CD14-positive monocyte (primary cell): ENCODE data around the gene ENPP4. TPM values are rescaled to one million over a fixed set of nuclear protein-coding genes. Genes with fewer than 3 reads are reported as not detected.

Experiments used
- DNase-seq, 3 donors: peaks; one replicate each; pipeline ENCODE4 v3.0.0-alpha.2; 2011 to 2022
- H2AFZ ChIP-seq: 2 replicates; pipeline ENCODE4 v1.6.0; 2012; ENCODE audit warnings: mild to moderate bottlenecking, low read depth, low read length, inconsistent platforms; ENCODE audit not compliant: insufficient read depth, poor library complexity, severe bottlenecking
- H3K27ac ChIP-seq, 2 donors: 1 replicate in 1 of 2; 2 replicates in 1 of 2; pipeline ENCODE4 v1.5.1; 2012 to 2013; ENCODE audit warnings: low read length in 2 of 2, control low read depth in 1 of 2, inconsistent platforms in 1 of 2, low read depth in 1 of 2, mild to moderate bottlenecking in 1 of 2
- H3K27me3 ChIP-seq, 2 donors: one replicate each; pipeline versions ENCODE4 v1.6.0 to v1.6.1; 2011 to 2013; ENCODE audit warnings: low read length in 2 of 2; ENCODE audit not compliant: control insufficient read depth in 2 of 2, insufficient read depth in 2 of 2
- H3K36me3 ChIP-seq, 2 donors: replicated peaks in 1 of 2; 1 replicate in 1 of 2; 2 replicates in 1 of 2; pipeline versions ENCODE4 v1.5.1 to v1.6.1; 2012 to 2013; ENCODE audit warnings: low read length in 2 of 2, control low read depth in 1 of 2, inconsistent platforms in 1 of 2, mild to moderate bottlenecking in 1 of 2; ENCODE audit not compliant: insufficient read depth in 2 of 2, control insufficient read depth in 1 of 2
- H3K4me1 ChIP-seq, 2 donors: 1 replicate in 1 of 2; 2 replicates in 1 of 2; pipeline versions ENCODE4 v1.5.1 to v1.6.1; 2012 to 2013; ENCODE audit warnings: low read length in 2 of 2, control low read depth in 1 of 2, inconsistent platforms in 1 of 2, mild to moderate bottlenecking in 1 of 2, moderate library complexity in 1 of 2; ENCODE audit not compliant: insufficient read depth in 2 of 2, control insufficient read depth in 1 of 2
- H3K4me2 ChIP-seq: replicated peaks from 2 replicates; pipeline ENCODE3; 2012; ENCODE audit warnings: low read length, moderate library complexity, mild to moderate bottlenecking; ENCODE audit not compliant: poor library complexity, severe bottlenecking; ENCODE audit errors: extremely low read depth
- H3K4me3 ChIP-seq, 3 experiments: fragments of 200-600 bp in 1 of 3; sonication (generic) in 1 of 3; replicated peaks in 1 of 3; 1 replicate in 2 of 3; 2 replicates in 1 of 3; pipeline ENCODE4 v1.5.1; 2011 to 2013; ENCODE audit warnings: low read length in 3 of 3, mild to moderate bottlenecking in 3 of 3, control low read depth in 2 of 3, low read depth in 2 of 3, inconsistent platforms in 1 of 3, moderate library complexity in 1 of 3
- H3K79me2 ChIP-seq: 2 replicates; pipeline ENCODE4 v1.6.0; 2012; ENCODE audit warnings: mild to moderate bottlenecking, control low read depth, inconsistent platforms, low read length, moderate library complexity; ENCODE audit not compliant: insufficient read depth
- H3K9ac ChIP-seq: 2 replicates; pipeline ENCODE4 v1.6.0; 2017; ENCODE audit warnings: low read length, mild to moderate bottlenecking; ENCODE audit not compliant: insufficient read depth, poor library complexity, severe bottlenecking
- H3K9me3 ChIP-seq, 2 donors: replicated peaks in 1 of 2; 1 replicate in 1 of 2; 2 replicates in 1 of 2; pipeline versions ENCODE4 v1.5.1 to v1.6.1; 2012 to 2013; ENCODE audit warnings: low read length in 2 of 2, control low read depth in 1 of 2; ENCODE audit not compliant: control insufficient read depth in 1 of 2, insufficient read depth in 1 of 2
- H4K20me1 ChIP-seq: 2 replicates; pipeline ENCODE4 v1.6.0; 2012; ENCODE audit warnings: mild to moderate bottlenecking, low read length, control low read depth, moderate library complexity; ENCODE audit not compliant: insufficient read depth
- H3K27ac Mint-ChIP-seq, 7 donors: one replicate each; pipeline ENCODE4 v1.8.0; 2020; ENCODE audit warnings: mild to moderate bottlenecking in 7 of 7, mixed read lengths in 7 of 7, moderate library complexity in 6 of 7, inconsistent platforms in 2 of 7
- H3K27me3 Mint-ChIP-seq, 3 donors: one replicate each; pipeline ENCODE4 v1.8.0; 2021 to 2022; ENCODE audit warnings: low read depth in 3 of 3, mild to moderate bottlenecking in 3 of 3, mixed read lengths in 3 of 3, moderate library complexity in 3 of 3, inconsistent platforms in 1 of 3
- H3K36me3 Mint-ChIP-seq, 2 donors: one replicate each; pipeline ENCODE4 v1.8.0; 2020; ENCODE audit warnings: mixed read lengths in 2 of 2, inconsistent platforms in 1 of 2, mild to moderate bottlenecking in 1 of 2
- H3K4me1 Mint-ChIP-seq: one replicate; pipeline ENCODE4 v1.8.0; 2020; ENCODE audit warnings: mild to moderate bottlenecking, mixed read lengths
- H3K4me3 Mint-ChIP-seq, 2 donors: one replicate each; pipeline ENCODE4 v1.8.0; 2020; ENCODE audit warnings: mild to moderate bottlenecking in 2 of 2, mixed read lengths in 2 of 2, moderate library complexity in 1 of 2
- H3K9me3 Mint-ChIP-seq, 7 donors: one replicate each; pipeline ENCODE4 v1.8.0; 2020 to 2022; ENCODE audit warnings: mixed read lengths in 7 of 7, mild to moderate bottlenecking in 6 of 7, moderate library complexity in 6 of 7, inconsistent platforms in 2 of 7
- WGBS: methylation state at CpG from one replicate; pipeline ENCODE4 v1.1.5; 2013; ENCODE audit warnings: missing lambda C conversion rate; ENCODE audit not compliant: insufficient coverage; 5-methylcytosine and 5-hydroxymethylcytosine counted together
- intact Hi-C, 2 donors: fragments of 100-400 bp; cut with micrococcal nuclease; formaldehyde crosslinking; loops; one replicate each; pipeline versions ENCODE4 v1.15.0 to v1.15.1; 2023
- polyA plus RNA-seq, 3 donors: library from polyadenylated mRNA; depleted of rRNA in 1 of 3; unstranded in 2 of 3; stranded (reverse) in 1 of 3; fragments of 300-500 nt in 2 of 3; fragments of >200 nt in 1 of 3; fragmentation: Illumina TruSeq in 2 of 3; gene quantifications; 1 replicate in 2 of 3; 2 replicates in 1 of 3; pipeline ENCODE4 v1.2.3, GENCODE V29; 2012 to 2021
- TF ChIP-seq, protein P1 (sequence below): fragments of 200-600 bp; IDR thresholded peaks from one replicate; pipeline ENCODE4 v1.8.0; 2022; ENCODE audit warnings: antibody characterized with exemption, mild to moderate bottlenecking

The ENPP4 gene
- polyA plus RNA-seq, 3 donors: 1.1 to 1.7 (median 1.3) TPM

DNA sequence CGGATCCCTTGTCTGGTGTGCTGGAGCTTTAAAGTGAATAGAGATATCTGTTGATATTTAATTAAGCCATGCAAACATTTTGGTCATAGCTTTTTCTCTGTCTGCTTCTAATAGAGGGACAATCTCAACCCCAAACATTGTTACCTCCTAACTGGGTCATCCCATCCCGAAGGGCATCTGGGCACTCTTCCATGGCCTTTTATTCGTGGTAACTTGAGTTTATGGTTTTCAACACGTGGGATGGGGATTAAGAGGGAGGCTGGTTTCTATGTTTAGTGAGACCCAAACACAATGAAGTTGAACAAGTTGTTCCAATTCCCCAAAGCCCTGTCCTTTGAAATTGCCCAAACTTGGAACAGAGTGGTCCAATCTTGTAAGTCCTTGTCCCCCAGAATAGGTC is 42.4 kb downstream of the ENPP4 start:
- Histone ChIP-seq H3K4me1 (peaks cover 11% of the 10 kb centered on the region in 2 donors), H3K79me2 (no peaks in the 10 kb centered on the region), H3K27me3 (peaks cover 6 to 19% of the 10 kb centered on the region in 2 donors), H2AFZ (no peak overlapping the region), H3K9me3 (no peaks in the 10 kb centered on the region), H4K20me1 (no peaks in the 10 kb centered on the region), H3K4me2 (no peak overlapping the region), H3K9ac (no peak overlapping the region), H3K4me3 (no peak overlapping the region), H3K27ac (no peak overlapping the region), H3K36me3 (no peaks in the 10 kb centered on the region)
- TF ChIP-seq, protein P1, sequence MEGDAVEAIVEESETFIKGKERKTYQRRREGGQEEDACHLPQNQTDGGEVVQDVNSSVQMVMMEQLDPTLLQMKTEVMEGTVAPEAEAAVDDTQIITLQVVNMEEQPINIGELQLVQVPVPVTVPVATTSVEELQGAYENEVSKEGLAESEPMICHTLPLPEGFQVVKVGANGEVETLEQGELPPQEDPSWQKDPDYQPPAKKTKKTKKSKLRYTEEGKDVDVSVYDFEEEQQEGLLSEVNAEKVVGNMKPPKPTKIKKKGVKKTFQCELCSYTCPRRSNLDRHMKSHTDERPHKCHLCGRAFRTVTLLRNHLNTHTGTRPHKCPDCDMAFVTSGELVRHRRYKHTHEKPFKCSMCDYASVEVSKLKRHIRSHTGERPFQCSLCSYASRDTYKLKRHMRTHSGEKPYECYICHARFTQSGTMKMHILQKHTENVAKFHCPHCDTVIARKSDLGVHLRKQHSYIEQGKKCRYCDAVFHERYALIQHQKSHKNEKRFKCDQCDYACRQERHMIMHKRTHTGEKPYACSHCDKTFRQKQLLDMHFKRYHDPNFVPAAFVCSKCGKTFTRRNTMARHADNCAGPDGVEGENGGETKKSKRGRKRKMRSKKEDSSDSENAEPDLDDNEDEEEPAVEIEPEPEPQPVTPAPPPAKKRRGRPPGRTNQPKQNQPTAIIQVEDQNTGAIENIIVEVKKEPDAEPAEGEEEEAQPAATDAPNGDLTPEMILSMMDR: no peak
- intact Hi-C loops: no loop called here
- no peak overlapping the region for H3K27ac Mint-ChIP-seq
- no peaks in the 10 kb centered on the region for H3K36me3 Mint-ChIP-seq
- peaks cover 0 to 6% (median 0%) of the 10 kb centered on the region in 7 donors for H3K9me3 Mint-ChIP-seq
- peaks cover 12% of the 10 kb centered on the region for H3K4me1 Mint-ChIP-seq
- no peak for DNase-seq
- H3K27me3 Mint-ChIP-seq: peaks cover 12 to 34% (median 27%) of the 10 kb centered on the region in 3 donors
- no peak overlapping the region for H3K4me3 Mint-ChIP-seq
- 100% methylated on average over 1 of the region's 4 CpGs for WGBS

DNA sequence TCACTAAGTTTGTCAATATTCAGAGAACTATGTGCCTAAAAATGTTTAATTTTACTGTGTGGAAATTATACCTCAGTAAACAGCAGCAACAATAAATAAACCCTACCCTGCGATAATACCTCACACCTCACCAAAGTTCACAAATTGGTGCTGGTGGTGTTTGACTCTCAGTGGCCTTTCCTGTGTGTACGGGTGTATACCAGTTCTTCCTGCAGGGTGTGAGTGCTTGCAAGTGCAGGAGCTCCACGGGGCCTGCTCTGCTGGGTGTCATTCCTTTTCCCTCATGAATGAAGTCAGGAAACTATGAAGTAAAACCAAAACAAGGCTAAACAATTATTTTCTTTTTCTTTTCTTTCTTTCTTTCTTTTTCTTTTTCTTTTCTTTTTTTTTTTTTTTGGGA is 45.1 kb downstream of the ENPP4 start:
- intact Hi-C loops: no loop called here
- H3K27ac Mint-ChIP-seq: no peak overlapping the region

More for the DNA sequence above, 45.1 kb downstream of the ENPP4 start:
- Mint-ChIP-seq H3K27me3 (peaks cover 11 to 25% (median 19%) of the 10 kb centered on the region in 3 donors), H3K4me3 (no peak overlapping the region), H3K36me3 (no peaks in the 10 kb centered on the region), H3K4me1 (peaks cover 12% of the 10 kb centered on the region), H3K9me3 (peaks cover 0 to 3% (median 0%) of the 10 kb centered on the region in 7 donors)
- Histone ChIP-seq H3K9ac (no peak overlapping the region), H3K4me1 (peaks cover 11% of the 10 kb centered on the region in 2 donors), H3K9me3 (no peaks in the 10 kb centered on the region), H3K4me2 (no peak overlapping the region), H3K79me2 (no peaks in the 10 kb centered on the region), H3K4me3 (no peak overlapping the region), H3K36me3 (no peaks in the 10 kb centered on the region), H2AFZ (no peak overlapping the region), H4K20me1 (no peaks in the 10 kb centered on the region), H3K27me3 (peaks cover 6 to 18% of the 10 kb centered on the region in 2 donors), H3K27ac (no peak overlapping the region)
- TF ChIP-seq, protein P1: no peak
- no CpG with 5 or more reads among the region's 3 CpGs for WGBS
- DNase-seq: no peak
